ENCODE measurements around the gene PIGU. TPM values are rescaled to one million over a fixed set of nuclear protein-coding genes. Genes with fewer than 3 reads are reported as not detected.
A peak's percentile ranks its signal among the peaks of the same experiment; 100 is the strongest.

The PIGU gene
- total RNA-seq, 1 experiment from 2014 or later = 32.8 TPM

GRCh38 chr20:34701405-34702085 is 24.7 kb upstream of the PIGU start:
- H2AFZ ChIP-seq (ENCODE audit: low read length) = no peak overlapping the region
- no peaks in the 10 kb centered on the region for H3K79me1 ChIP-seq (ENCODE audit: insufficient read depth, low read depth, low read length, poor library complexity, severe bottlenecking)
- no peak overlapping the region for H3K56ac ChIP-seq (ENCODE audit: insufficient read length, low read depth, low read length)
- no peak overlapping the region for H3K4ac ChIP-seq (ENCODE audit: low read depth, low read length)
- no peaks in the 10 kb centered on the region for H3K79me2 ChIP-seq (ENCODE audit: insufficient read depth, low read length)
- H3K27me3 ChIP-seq (ENCODE audit: insufficient read depth, low read length) = peaks cover 6% of the 10 kb centered on the region; the same call in 1 of the 2 replicates
- H3K14ac ChIP-seq (ENCODE audit: insufficient read depth, low read length) = no peak overlapping the region
- H2BK12ac ChIP-seq (ENCODE audit: insufficient read length, low read depth, low read length) = no peak overlapping the region
- no peak overlapping the region for H2BK120ac ChIP-seq (ENCODE audit: low read depth, low read length, poor library complexity, severe bottlenecking)
- H3K23ac ChIP-seq (ENCODE audit: insufficient read length, low read depth, low read length) = no peak overlapping the region
- H3K18ac ChIP-seq (ENCODE audit: insufficient read length, low read depth, low read length) = no peak overlapping the region
- no peaks in the 10 kb centered on the region for H3K4me1 ChIP-seq (ENCODE audit: insufficient read depth, low read length)
- DNase-seq = no peak
- H3K23me2 ChIP-seq (ENCODE audit: insufficient read length, low read depth, low read length, poor library complexity, severe bottlenecking) = peaks cover 10% of the 10 kb centered on the region
- H3K36me3 Mint-ChIP-seq (ENCODE audit: insufficient read depth in 1 of 3, low read depth in 3 of 3) = no peaks in the 10 kb centered on the region
- H4K91ac ChIP-seq (ENCODE audit: insufficient read length, low read depth, low read length) = no peak overlapping the region
- no peak overlapping the region for H3K4me3 Mint-ChIP-seq
- H2BK20ac ChIP-seq (ENCODE audit: low read depth, low read length, poor library complexity, severe bottlenecking) = no peak overlapping the region
- H3K4me1 Mint-ChIP-seq = peaks cover 18 to 21% of the 10 kb centered on the region in 2 experiments; a peak in 3 of 4 replicates
- WGBS (ENCODE audit: extremely low coverage, insufficient read length, low lambda C conversion rate) = no CpG with 5 or more reads among the region's 6 CpGs
- no peak overlapping the region for H3K27ac ChIP-seq (ENCODE audit: insufficient read length, low read depth, low read length)
- peak overlapping the region in 1 of 3 experiments; percentile 9; a peak in 1 of 7 replicates for H3K27ac Mint-ChIP-seq
- H2AK5ac ChIP-seq (ENCODE audit: insufficient read length, low read length) = no peak overlapping the region
- no peak overlapping the region for H3K4me2 ChIP-seq (ENCODE audit: insufficient read depth, insufficient read length, low read length)
- H4K5ac ChIP-seq (ENCODE audit: insufficient read length, low read depth, low read length) = no peak overlapping the region
- H3K9me3 ChIP-seq (ENCODE audit: control insufficient read depth, low read depth, low read length) = no peaks in the 10 kb centered on the region
- no peak overlapping the region for H3K9ac ChIP-seq (ENCODE audit: extremely low read depth, insufficient read length, low read length)
- H4K20me1 ChIP-seq (ENCODE audit: control insufficient read depth, insufficient read depth, insufficient read length) = no peaks in the 10 kb centered on the region
- no peak for TF ChIP-seq CTCF (conservative IDR thresholded peaks at IDR 0.05)
- no peak overlapping the region for H4K8ac ChIP-seq (replicated peaks; ENCODE audit: insufficient read length, low read depth, low read length)
- no peak overlapping the region for H3T11ph ChIP-seq (ENCODE audit: low read length)
- no peaks in the 10 kb centered on the region for H3K9me3 Mint-ChIP-seq
- no peak overlapping the region for H2BK15ac ChIP-seq (ENCODE audit: low read depth, low read length)
- H3K27me3 Mint-ChIP-seq (ENCODE audit: low read depth) = peaks cover 41% of the 10 kb centered on the region
- no peak overlapping the region for H2BK5ac ChIP-seq (ENCODE audit: insufficient read length, low read length)
